IPS DF 4.7 (cell line): ENCODE measurements around the gene ERGIC1.
"Not testable (repeated sequence)": the region's sequence is repeated elsewhere in the genome, so short reads cannot be mapped to it uniquely, and the experiment has no call there.

Source experiments
- DNase-seq: peaks from one replicate; pipeline ENCODE4 v3.0.0-alpha.2; 2013; ENCODE audit warnings: low spot score; ENCODE audit errors: extremely low read depth

ERGIC1 gene

GRCh38 chr5:172878933-172879752 is 45.1 kb downstream of the ERGIC1 start:
- no peak for DNase-seq

GRCh38 chr5:172881691-172882370 is 47.8 kb downstream of the ERGIC1 start:
- DNase-seq, result no peak

- DNase-seq, result no peak
These were observed 49.0 kb downstream of the ERGIC1 start for GRCh38 chr5:172883066-172883465.

- DNase-seq, result no peak
These were observed 51.7 kb downstream of the ERGIC1 start for GRCh38 chr5:172885597-172886340.

- no peak for DNase-seq
These were observed 52.4 kb downstream of the ERGIC1 start for GRCh38 chr5:172886476-172886875.

GRCh38 chr5:172886974-172887501 is 53.0 kb downstream of the ERGIC1 start:
- no peak for DNase-seq

- no peak for DNase-seq
These were observed 53.6 kb downstream of the ERGIC1 start for GRCh38 chr5:172887692-172888091.

GRCh38 chr5:172890659-172891058 is 56.6 kb downstream of the ERGIC1 start:
- DNase-seq, result no peak

GRCh38 chr5:172891716-172892421 is 57.8 kb downstream of the ERGIC1 start:
- no peak for DNase-seq

- DNase-seq, result no peak
These were observed 58.7 kb downstream of the ERGIC1 start for GRCh38 chr5:172892713-172893112.

- DNase-seq, result no peak
These were observed 60.8 kb downstream of the ERGIC1 start for GRCh38 chr5:172894767-172895388.

- DNase-seq, result no peak
These were observed 61.5 kb downstream of the ERGIC1 start for GRCh38 chr5:172895549-172895948.

GRCh38 chr5:172896465-172896864 is 62.4 kb downstream of the ERGIC1 start:
- no peak for DNase-seq

- not testable (repeated sequence) for DNase-seq
These were observed 63.0 kb downstream of the ERGIC1 start for GRCh38 chr5:172897067-172897466.

- DNase-seq, result no peak
These were observed 63.6 kb downstream of the ERGIC1 start for GRCh38 chr5:172897481-172898217.

GRCh38 chr5:172898218-172898842 is 64.3 kb downstream of the ERGIC1 start:
- no peak for DNase-seq

- no peak for DNase-seq
These were observed 64.9 kb downstream of the ERGIC1 start for GRCh38 chr5:172898843-172899369.

GRCh38 chr5:172899436-172899835 is 65.4 kb downstream of the ERGIC1 start:
- no peak for DNase-seq
